Activated B cell treated with CpG ODN at 0.5 μM for 24 hours (primary cell): Measurements from ENCODE around the gene MPZ. TPM values are rescaled to one million over a fixed set of nuclear protein-coding genes. Genes with fewer than 3 reads are reported as not detected.

Source experiments
- ATAC-seq: fragments of 200-7000 bp; cut with Tn5 transposase; one replicate; pipeline ENCODE4 v1.10.0; 2021; ENCODE audit warnings: low read depth, mild to moderate bottlenecking, moderate library complexity
- CTCF ChIA-PET: fragments of 350-600 bp; sonication (Branson Sonifier 250); formaldehyde crosslinking; loops from one replicate; lab custom pipeline; 2021; ENCODE audit warnings: antibody characterized with exemption; lab: Charles Lee
- POLR2A ChIA-PET: fragments of 350-600 bp; sonication (Branson Sonifier 250); formaldehyde crosslinking; loops from one replicate; lab custom pipeline; 2021; ENCODE audit warnings: antibody characterized with exemption; lab: Charles Lee
- DNase-seq: peaks from one replicate; pipeline ENCODE4 v3.0.0; 2022
- H3K27ac Mint-ChIP-seq: one replicate; pipeline ENCODE4 v1.8.0; 2020; ENCODE audit warnings: mixed read lengths
- H3K27me3 Mint-ChIP-seq: one replicate; pipeline ENCODE4 v1.8.0; 2021; ENCODE audit warnings: mixed read lengths
- H3K36me3 Mint-ChIP-seq: one replicate; pipeline ENCODE4 v1.8.0; 2021; ENCODE audit warnings: low read depth, mixed read lengths
- H3K4me1 Mint-ChIP-seq: one replicate; pipeline ENCODE4 v1.8.0; 2021; ENCODE audit warnings: mixed read lengths
- H3K4me3 Mint-ChIP-seq: one replicate; pipeline ENCODE4 v1.8.0; 2020; ENCODE audit warnings: mild to moderate bottlenecking, mixed read lengths
- H3K9me3 Mint-ChIP-seq: one replicate; pipeline ENCODE4 v1.8.0; 2020; ENCODE audit warnings: mixed read lengths
- CTCF ChIP-seq: fragments of 200-600 bp; IDR thresholded peaks from one replicate; pipeline ENCODE4 v1.8.0; 2022; ENCODE audit warnings: antibody characterized with exemption, mild to moderate bottlenecking
- intact Hi-C: fragments of 100-400 bp; cut with micrococcal nuclease; formaldehyde crosslinking; loops from one replicate; pipeline ENCODE4 v1.15.1; 2024
- total RNA-seq: library from RNA; stranded (reverse); gene quantifications from 2 replicates; pipeline ENCODE4 v1.2.3, GENCODE V29; 2022

The MPZ gene
- total RNA-seq, 1 donor from 2014 or later = 6.6 TPM

- H3K9me3 Mint-ChIP-seq = no peaks in the 10 kb centered on the region
- no peak overlapping the region for H3K27ac Mint-ChIP-seq
- DNase-seq (no peak), ATAC-seq (no peak)
- ChIA-PET POLR2A (no interaction called here), CTCF (no interaction called here)
- H3K36me3 Mint-ChIP-seq = no peaks in the 10 kb centered on the region
- peaks cover 22% of the 10 kb centered on the region for H3K27me3 Mint-ChIP-seq
- H3K4me1 Mint-ChIP-seq = peaks cover 24% of the 10 kb centered on the region
- intact Hi-C loops = no loop called here
- H3K4me3 Mint-ChIP-seq = no peak overlapping the region
- no peak for TF ChIP-seq CTCF
Observed at GRCh38 chr1:161265305-161265704, 44.5 kb downstream of the MPZ start.

GRCh38 chr1:161261261-161262235, 48.2 kb downstream of the MPZ start:
- DNase-seq (peak; percentile 16), ATAC-seq (peak; percentile 57)
- Mint-ChIP-seq H3K27ac (no peak overlapping the region), H3K4me1 (peaks cover 30% of the 10 kb centered on the region), H3K27me3 (peaks cover 53% of the 10 kb centered on the region), H3K4me3 (no peak overlapping the region), H3K36me3 (peaks cover 8% of the 10 kb centered on the region), H3K9me3 (peaks cover 11% of the 10 kb centered on the region)
- POLR2A ChIA-PET = no interaction called here
- CTCF ChIA-PET = no interaction called here
- no peak for TF ChIP-seq CTCF
- intact Hi-C loops = no loop called here

GRCh38 chr1:161260376-161261260, 49.1 kb downstream of the MPZ start:
- Mint-ChIP-seq H3K9me3 (peaks cover 17% of the 10 kb centered on the region), H3K27ac (no peak overlapping the region), H3K27me3 (peaks cover 59% of the 10 kb centered on the region), H3K4me1 (peaks cover 30% of the 10 kb centered on the region), H3K4me3 (no peak overlapping the region), H3K36me3 (peaks cover 8% of the 10 kb centered on the region)
- DNase-seq (no peak), ATAC-seq (no peak)
- intact Hi-C loops = no loop called here
- TF ChIP-seq CTCF = no peak
- CTCF ChIA-PET = no interaction called here
- POLR2A ChIA-PET = no interaction called here

- TF ChIP-seq CTCF = no peak
- peaks cover 59% of the 10 kb centered on the region for H3K27me3 Mint-ChIP-seq
- H3K36me3 Mint-ChIP-seq = peaks cover 8% of the 10 kb centered on the region
- H3K9me3 Mint-ChIP-seq = peaks cover 18% of the 10 kb centered on the region
- DNase-seq (no peak), ATAC-seq (no peak)
- intact Hi-C loops = no loop called here
- no peak overlapping the region for H3K27ac Mint-ChIP-seq
- H3K4me1 Mint-ChIP-seq = peaks cover 30% of the 10 kb centered on the region
- H3K4me3 Mint-ChIP-seq = peak overlapping the region; percentile 73
- ChIA-PET CTCF (no interaction called here), POLR2A (interaction anchor here (0.7 kb wide), 1 partner anchor 568 kb away, joined by 3 read pairs; no protein-coding TSS in a partner anchor)
Observed at GRCh38 chr1:161259765-161260164, 50.0 kb downstream of the MPZ start.
